ENCODE data around the gene TIMP3.

- TF ChIP-seq CTCF (IDR thresholded peaks at IDR 0.05; ENCODE audit: extremely low read depth in 1 of 2, insufficient read depth in 1 of 2, low read depth in 1 of 2, low read length in 2 of 2) (no peak), POLR2A (IDR thresholded peaks at IDR 0.05; ENCODE audit: low read depth, low read length) (no peak), JUN (IDR thresholded peaks at IDR 0.05; ENCODE audit: borderline replicate concordance, insufficient read depth, insufficient read length, low read depth) (no peak), EZH2 (IDR thresholded peaks at IDR 0.05; ENCODE audit: borderline replicate concordance, low read depth, low read length, severe bottlenecking) (no peak), POLR2AphosphoS5 (IDR thresholded peaks at IDR 0.05; ENCODE audit: insufficient read depth, low read depth, low read length) (no peak), GATA2 (IDR thresholded peaks at IDR 0.05; ENCODE audit: insufficient read depth, insufficient read length, low read depth, low read length) (no peak), MYC (IDR thresholded peaks at IDR 0.05; ENCODE audit: low read depth, low read length) (no peak)
Observed at GRCh38 chr22:32858121-32858703, 56.7 kb downstream of the TIMP3 start.
